WTC11 (cell line): ENCODE data around the gene RGP1. TPM values are rescaled to one million over a fixed set of nuclear protein-coding genes. Genes with fewer than 3 reads are reported as not detected.

ENCODE experiments used
- ATAC-seq: fragments of 200-7000 bp; cut with Tn5 transposase; 2 replicates; pipeline ENCODE4 v1.10.0; 2021; ENCODE audit warnings: mild to moderate bottlenecking, moderate library complexity
- CTCF ChIA-PET: fragments of 300-600 bp; sonication (Branson Sonifier 250); formaldehyde crosslinking; loops from one replicate; lab custom pipeline; 2021; ENCODE audit warnings: antibody characterized with exemption; lab: Charles Lee
- POLR2A ChIA-PET: fragments of 350-600 bp; sonication (Branson Sonifier 250); formaldehyde crosslinking; loops from one replicate; lab custom pipeline; 2021; ENCODE audit warnings: antibody characterized with exemption; lab: Charles Lee
- DNase-seq: peaks from one replicate; pipeline ENCODE4 v3.0.0; 2021; ENCODE audit warnings: low spot score
- H3K27ac Mint-ChIP-seq: 2 replicates; pipeline ENCODE4 v1.8.0; 2021; ENCODE audit warnings: mixed read lengths
- H3K27me3 Mint-ChIP-seq: 2 replicates; pipeline ENCODE4 v1.8.0; 2021; ENCODE audit warnings: low read depth, mild to moderate bottlenecking, moderate library complexity, mixed read lengths
- H3K36me3 Mint-ChIP-seq: 2 replicates; pipeline ENCODE4 v1.8.0; 2021; ENCODE audit warnings: mixed read lengths
- H3K4me1 Mint-ChIP-seq: 2 replicates; pipeline ENCODE4 v1.8.0; 2022; ENCODE audit warnings: mixed read lengths
- H3K4me3 Mint-ChIP-seq: 2 replicates; pipeline ENCODE4 v1.8.0; 2021; ENCODE audit warnings: mild to moderate bottlenecking, moderate library complexity, mixed read lengths
- H3K9me3 Mint-ChIP-seq: 2 replicates; pipeline ENCODE4 v1.8.0; 2021; ENCODE audit warnings: mixed read lengths
- CDX4 ChIP-seq: fragments of 250-450 bp; sonication (Bioruptor Pico); IDR thresholded peaks from 2 replicates; pipeline ENCODE4 v1.9.0; 2021; ENCODE audit warnings: moderate library complexity, mild to moderate bottlenecking, inconsistent platforms, borderline replicate concordance
- FOXP1 ChIP-seq: sonication (generic); formaldehyde crosslinking; IDR thresholded peaks from 2 replicates; pipeline ENCODE4 v1.8.0; 2022; ENCODE audit warnings: missing genetic modification reagents, mild to moderate bottlenecking, moderate library complexity, borderline replicate concordance
- GRHL2 ChIP-seq: fragments of 250-450 bp; sonication (Bioruptor Pico); IDR thresholded peaks from 2 replicates; pipeline ENCODE4 v1.8.0; 2022; ENCODE audit warnings: mild to moderate bottlenecking, moderate library complexity; ENCODE audit not compliant: insufficient replicate concordance, severe bottlenecking
- GTF2I ChIP-seq: fragments of 250-450 bp; sonication (Bioruptor Pico); conservative IDR thresholded peaks from 2 replicates; pipeline ENCODE4 v1.4.0; 2021; ENCODE audit warnings: mild to moderate bottlenecking
- IRF1 ChIP-seq: sonication (generic); formaldehyde crosslinking; IDR thresholded peaks from 2 replicates; pipeline ENCODE4 v1.8.0; 2023; ENCODE audit warnings: missing genetic modification reagents
- MYBL2 ChIP-seq: sonication (generic); formaldehyde crosslinking; IDR thresholded peaks from 2 replicates; pipeline ENCODE4 v1.8.1; 2023; ENCODE audit warnings: mild to moderate bottlenecking, moderate library complexity, missing genetic modification reagents
- OVOL2 ChIP-seq: fragments of 250-450 bp; sonication (Bioruptor Pico); IDR thresholded peaks from 2 replicates; pipeline ENCODE4 v1.9.0; 2021; ENCODE audit warnings: mild to moderate bottlenecking, borderline replicate concordance
- PRRX2 ChIP-seq: fragments of 250-450 bp; sonication (Bioruptor Pico); IDR thresholded peaks from 2 replicates; pipeline ENCODE4 v1.8.0; 2021; ENCODE audit warnings: mild to moderate bottlenecking
- STAT6 ChIP-seq: sonication (generic); formaldehyde crosslinking; conservative IDR thresholded peaks from 2 replicates; pipeline ENCODE4 v1.8.1; 2023; ENCODE audit warnings: mild to moderate bottlenecking, low read depth, missing genetic modification reagents, moderate library complexity
- TEAD4 ChIP-seq: sonication (generic); formaldehyde crosslinking; IDR thresholded peaks from 2 replicates; pipeline ENCODE4 v1.8.0; 2022; ENCODE audit warnings: mild to moderate bottlenecking, missing genetic modification reagents
- USF2 ChIP-seq: sonication (generic); formaldehyde crosslinking; IDR thresholded peaks from 2 replicates; pipeline ENCODE4 v1.8.1; 2023; ENCODE audit warnings: mild to moderate bottlenecking, missing genetic modification reagents, moderate library complexity
- ZBTB21 ChIP-seq: sonication (generic); formaldehyde crosslinking; IDR thresholded peaks from 2 replicates; pipeline ENCODE4 v1.8.1; 2023; ENCODE audit warnings: mild to moderate bottlenecking, missing genetic modification reagents, borderline replicate concordance
- ZNF121 ChIP-seq: sonication (generic); formaldehyde crosslinking; IDR thresholded peaks from 2 replicates; pipeline ENCODE4 v1.8.0; 2023; ENCODE audit warnings: missing genetic modification reagents
- ZNF423 ChIP-seq: fragments of 250-450 bp; sonication (Bioruptor Pico); IDR thresholded peaks from 2 replicates; pipeline ENCODE4 v2.1.2; 2022; ENCODE audit warnings: mild to moderate bottlenecking, moderate library complexity
- total RNA-seq: library from RNA; stranded (reverse); gene quantifications from 3 replicates; pipeline ENCODE4 v1.2.3, GENCODE V29; 2021
- TF ChIP-seq, protein P1 (sequence below): fragments of 250-450 bp; sonication (Bioruptor Pico); IDR thresholded peaks from 2 replicates; pipeline ENCODE4 v1.8.0; 2021; ENCODE audit warnings: mild to moderate bottlenecking
- TF ChIP-seq, protein P2 (sequence below): sonication (generic); formaldehyde crosslinking; IDR thresholded peaks from 2 replicates; pipeline ENCODE4 v1.8.1; 2022; ENCODE audit warnings: low read depth, missing genetic modification reagents, borderline replicate concordance
- TF ChIP-seq, protein P3 (sequence below): sonication (generic); formaldehyde crosslinking; IDR thresholded peaks from 2 replicates; pipeline ENCODE4 v1.8.0; 2022; ENCODE audit warnings: missing genetic modification reagents

RGP1 gene
- total RNA-seq, 1 experiment from 2014 or later, result 30.0 TPM

DNA sequence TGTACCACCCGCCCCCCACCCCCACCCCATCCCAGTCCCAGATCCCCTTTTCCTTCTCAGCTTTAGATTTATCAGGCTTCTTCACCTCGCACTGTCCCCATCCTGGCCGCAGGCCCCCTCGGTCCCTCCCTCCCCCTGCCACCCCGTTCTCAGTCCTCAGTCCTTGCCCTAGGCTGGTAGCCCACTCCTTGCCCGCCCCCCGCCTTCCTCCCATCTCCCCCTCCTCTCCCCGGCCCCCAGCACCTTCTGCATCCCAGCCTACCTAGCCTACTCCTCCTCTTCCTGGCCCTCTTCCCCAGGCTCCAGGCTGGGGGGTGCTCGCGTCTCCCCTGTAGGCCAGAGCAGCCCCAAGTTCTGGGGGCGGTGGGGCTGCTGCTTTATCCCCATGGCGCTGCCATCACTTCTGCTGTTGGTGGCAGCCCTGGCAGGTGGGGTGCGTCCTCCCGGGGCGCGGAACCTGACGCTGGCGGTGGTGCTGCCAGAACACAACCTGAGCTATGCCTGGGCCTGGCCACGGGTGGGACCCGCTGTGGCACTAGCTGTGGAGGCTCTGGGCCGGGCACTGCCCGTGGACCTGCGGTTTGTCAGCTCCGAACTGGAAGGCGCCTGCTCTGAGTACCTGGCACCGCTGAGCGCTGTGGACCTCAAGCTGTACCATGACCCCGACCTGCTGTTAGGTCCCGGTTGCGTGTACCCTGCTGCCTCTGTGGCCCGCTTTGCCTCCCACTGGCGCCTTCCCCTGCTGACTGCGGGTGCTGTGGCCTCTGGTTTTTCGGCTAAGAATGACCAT, 43.1 kb downstream of the RGP1 start:
- DNase-seq, result no peak
- peaks cover 14% of the 10 kb centered on the region for H3K4me1 Mint-ChIP-seq
- peaks cover 4% of the 10 kb centered on the region; the same call in 1 of the 2 replicates for H3K36me3 Mint-ChIP-seq
- no peak overlapping the region for H3K27ac Mint-ChIP-seq
- CTCF ChIA-PET, result interaction anchor here (0.5 to 5.9 kb wide), 12 partner anchors 20 to 370 kb away, joined by 3 to 143 read pairs (median 6); partner anchors contain the start of genes HINT2, SPAAR and SPAG8
- ATAC-seq, result no peak
- peak; percentile 44; the same call in 1 of the 2 replicates for TF ChIP-seq FOXP1 (CRISPR knock-in tag)
- no peak for TF ChIP-seq PRRX2 (CRISPR knock-in tag)
- POLR2A ChIA-PET, result interaction anchor here (0.6 to 1.0 kb wide), 3 partner anchors 20 to 187 kb away, joined by 3 to 4 read pairs (median 4); partner anchors contain the start of genes SPAG8 and TESK1
- H3K27me3 Mint-ChIP-seq, result peaks cover 3% of the 10 kb centered on the region; the same call in 1 of the 2 replicates
- H3K4me3 Mint-ChIP-seq, result peak overlapping the region; percentile 49
- H3K9me3 Mint-ChIP-seq, result no peaks in the 10 kb centered on the region

GRCh38 chr9:35792826-35793225, 43.7 kb downstream of the RGP1 start:
- CTCF ChIA-PET, result interaction anchor here (1.3 to 5.9 kb wide), 5 partner anchors 19 to 111 kb away, joined by 3 to 143 read pairs (median 12); partner anchors contain the start of genes HINT2 and SPAG8
- Mint-ChIP-seq H3K27ac (no peak overlapping the region), H3K4me3 (peak overlapping the region; percentile 38), H3K4me1 (peaks cover 14% of the 10 kb centered on the region), H3K9me3 (no peaks in the 10 kb centered on the region), H3K36me3 (peaks cover under 1% of the 10 kb centered on the region; the same call in 1 of the 2 replicates), H3K27me3 (peaks cover 3% of the 10 kb centered on the region; the same call in 1 of the 2 replicates)
- ATAC-seq (no peak), DNase-seq (no peak)
- POLR2A ChIA-PET, result interaction anchor here (1.0 kb wide), 1 partner anchor 19 kb away, joined by 4 read pairs; the partner anchor contains the start of gene SPAG8
- TF ChIP-seq ZNF121 (CRISPR knock-in tag), result no peak
- TF ChIP-seq ZNF423 (CRISPR knock-in tag), result no peak
- 0 out of 2 replicates have a peak, but pooled peaks have one; percentile 11 for TF ChIP-seq FOXP1 (CRISPR knock-in tag)
- no peak for TF ChIP-seq TEAD4
- TF ChIP-seq GRHL2 (CRISPR knock-in tag), result no peak
- TF ChIP-seq ZBTB21 (CRISPR knock-in tag), result no peak
- no peak for TF ChIP-seq CDX4 (CRISPR knock-in tag)
- no peak for TF ChIP-seq USF2 (CRISPR knock-in tag)
- TF ChIP-seq, protein P1, sequence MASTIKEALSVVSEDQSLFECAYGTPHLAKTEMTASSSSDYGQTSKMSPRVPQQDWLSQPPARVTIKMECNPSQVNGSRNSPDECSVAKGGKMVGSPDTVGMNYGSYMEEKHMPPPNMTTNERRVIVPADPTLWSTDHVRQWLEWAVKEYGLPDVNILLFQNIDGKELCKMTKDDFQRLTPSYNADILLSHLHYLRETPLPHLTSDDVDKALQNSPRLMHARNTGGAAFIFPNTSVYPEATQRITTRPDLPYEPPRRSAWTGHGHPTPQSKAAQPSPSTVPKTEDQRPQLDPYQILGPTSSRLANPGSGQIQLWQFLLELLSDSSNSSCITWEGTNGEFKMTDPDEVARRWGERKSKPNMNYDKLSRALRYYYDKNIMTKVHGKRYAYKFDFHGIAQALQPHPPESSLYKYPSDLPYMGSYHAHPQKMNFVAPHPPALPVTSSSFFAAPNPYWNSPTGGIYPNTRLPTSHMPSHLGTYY (CRISPR knock-in tag), result no peak
- no peak for TF ChIP-seq GTF2I
- TF ChIP-seq, protein P2, sequence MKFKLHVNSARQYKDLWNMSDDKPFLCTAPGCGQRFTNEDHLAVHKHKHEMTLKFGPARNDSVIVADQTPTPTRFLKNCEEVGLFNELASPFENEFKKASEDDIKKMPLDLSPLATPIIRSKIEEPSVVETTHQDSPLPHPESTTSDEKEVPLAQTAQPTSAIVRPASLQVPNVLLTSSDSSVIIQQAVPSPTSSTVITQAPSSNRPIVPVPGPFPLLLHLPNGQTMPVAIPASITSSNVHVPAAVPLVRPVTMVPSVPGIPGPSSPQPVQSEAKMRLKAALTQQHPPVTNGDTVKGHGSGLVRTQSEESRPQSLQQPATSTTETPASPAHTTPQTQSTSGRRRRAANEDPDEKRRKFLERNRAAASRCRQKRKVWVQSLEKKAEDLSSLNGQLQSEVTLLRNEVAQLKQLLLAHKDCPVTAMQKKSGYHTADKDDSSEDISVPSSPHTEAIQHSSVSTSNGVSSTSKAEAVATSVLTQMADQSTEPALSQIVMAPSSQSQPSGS (CRISPR knock-in tag), result no peak
- peak; percentile 46; the same call in 1 of the 2 replicates for TF ChIP-seq MYBL2

DNA sequence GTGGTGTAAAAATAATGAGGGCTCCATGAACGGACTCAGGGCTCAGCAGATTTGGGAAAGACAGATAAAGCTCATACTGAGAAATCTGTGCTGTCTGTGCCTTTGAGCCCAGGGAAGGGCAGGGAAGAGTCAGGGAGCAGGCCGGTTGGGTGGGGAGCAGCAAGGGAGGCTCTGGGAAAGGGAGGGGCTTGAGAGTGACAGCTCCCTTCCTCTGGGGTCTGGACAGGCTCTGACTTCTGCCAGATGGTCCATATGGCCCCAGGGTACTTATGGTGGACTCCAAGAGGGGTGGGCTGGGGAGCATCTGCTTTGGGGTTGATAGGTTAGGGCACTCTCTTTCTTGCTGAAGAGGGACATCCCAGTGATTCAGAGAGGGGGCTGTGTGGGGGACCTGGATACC, 44.4 kb downstream of the RGP1 start:
- Mint-ChIP-seq H3K27me3 (peaks cover 3% of the 10 kb centered on the region; the same call in 1 of the 2 replicates), H3K9me3 (no peaks in the 10 kb centered on the region), H3K4me1 (peaks cover 14% of the 10 kb centered on the region), H3K4me3 (no peak overlapping the region), H3K27ac (0 out of 2 replicates have a peak overlapping the region, but pooled peaks have one; percentile 48), H3K36me3 (no peaks in the 10 kb centered on the region)
- CTCF ChIA-PET, result interaction anchor here (2.8 to 5.9 kb wide), 2 partner anchors 19 to 110 kb away, joined by 12 to 143 read pairs; partner anchors contain the start of genes HINT2 and SPAG8
- DNase-seq (no peak), ATAC-seq (no peak)
- POLR2A ChIA-PET, result no interaction called here
- TF ChIP-seq, protein P3, sequence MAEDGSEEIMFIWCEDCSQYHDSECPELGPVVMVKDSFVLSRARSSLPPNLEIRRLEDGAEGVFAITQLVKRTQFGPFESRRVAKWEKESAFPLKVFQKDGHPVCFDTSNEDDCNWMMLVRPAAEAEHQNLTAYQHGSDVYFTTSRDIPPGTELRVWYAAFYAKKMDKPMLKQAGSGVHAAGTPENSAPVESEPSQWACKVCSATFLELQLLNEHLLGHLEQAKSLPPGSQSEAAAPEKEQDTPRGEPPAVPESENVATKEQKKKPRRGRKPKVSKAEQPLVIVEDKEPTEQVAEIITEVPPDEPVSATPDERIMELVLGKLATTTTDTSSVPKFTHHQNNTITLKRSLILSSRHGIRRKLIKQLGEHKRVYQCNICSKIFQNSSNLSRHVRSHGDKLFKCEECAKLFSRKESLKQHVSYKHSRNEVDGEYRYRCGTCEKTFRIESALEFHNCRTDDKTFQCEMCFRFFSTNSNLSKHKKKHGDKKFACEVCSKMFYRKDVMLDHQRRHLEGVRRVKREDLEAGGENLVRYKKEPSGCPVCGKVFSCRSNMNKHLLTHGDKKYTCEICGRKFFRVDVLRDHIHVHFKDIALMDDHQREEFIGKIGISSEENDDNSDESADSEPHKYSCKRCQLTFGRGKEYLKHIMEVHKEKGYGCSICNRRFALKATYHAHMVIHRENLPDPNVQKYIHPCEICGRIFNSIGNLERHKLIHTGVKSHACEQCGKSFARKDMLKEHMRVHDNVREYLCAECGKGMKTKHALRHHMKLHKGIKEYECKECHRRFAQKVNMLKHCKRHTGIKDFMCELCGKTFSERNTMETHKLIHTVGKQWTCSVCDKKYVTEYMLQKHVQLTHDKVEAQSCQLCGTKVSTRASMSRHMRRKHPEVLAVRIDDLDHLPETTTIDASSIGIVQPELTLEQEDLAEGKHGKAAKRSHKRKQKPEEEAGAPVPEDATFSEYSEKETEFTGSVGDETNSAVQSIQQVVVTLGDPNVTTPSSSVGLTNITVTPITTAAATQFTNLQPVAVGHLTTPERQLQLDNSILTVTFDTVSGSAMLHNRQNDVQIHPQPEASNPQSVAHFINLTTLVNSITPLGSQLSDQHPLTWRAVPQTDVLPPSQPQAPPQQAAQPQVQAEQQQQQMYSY (CRISPR knock-in tag), result no peak
- no peak for TF ChIP-seq IRF1 (CRISPR knock-in tag)
- TF ChIP-seq STAT6 (CRISPR knock-in tag), result no peak
- no peak for TF ChIP-seq OVOL2 (CRISPR knock-in tag)
